Upper lobe of right lung (tissue), 1 donor: ENCODE results near the gene CAPSL. TPM values are rescaled to one million over a fixed set of nuclear protein-coding genes. Genes with fewer than 3 reads are reported as not detected.

ENCODE experiments used
- ATAC-seq: fragments of 200-7000 bp; cut with Tn5 transposase; one replicate; pipeline ENCODE4 v1.9.1; 2020; ENCODE audit warnings: mild to moderate bottlenecking, moderate library complexity
- DNase-seq: peaks from one replicate; pipeline ENCODE4 v3.0.0-alpha.2; 2020
- H3K27ac ChIP-seq: fragments of 200-600 bp; one replicate; pipeline ENCODE4 v1.8.0; 2022
- H3K27me3 ChIP-seq: fragments of 200-600 bp; one replicate; pipeline ENCODE4 v1.8.0; 2022; ENCODE audit warnings: mild to moderate bottlenecking
- H3K36me3 ChIP-seq: fragments of 200-600 bp; one replicate; pipeline ENCODE4 v1.8.0; 2022
- H3K4me1 ChIP-seq: fragments of 200-600 bp; one replicate; pipeline ENCODE4 v1.8.0; 2022
- H3K4me3 ChIP-seq: fragments of 200-600 bp; one replicate; pipeline ENCODE4 v1.8.0; 2022; ENCODE audit warnings: mild to moderate bottlenecking
- H3K9me3 ChIP-seq: fragments of 200-600 bp; one replicate; pipeline ENCODE4 v1.8.0; 2022
- CTCF ChIP-seq: fragments of 200-600 bp; IDR thresholded peaks from one replicate; pipeline ENCODE4 v1.8.0; 2022; ENCODE audit warnings: antibody characterized with exemption
- intact Hi-C: fragments of 100-400 bp; cut with DNase I; formaldehyde crosslinking; loops from one replicate; pipeline ENCODE4 v1.11.0; 2022
- total RNA-seq: library from RNA; stranded (reverse); fragmentation: NEBNext Ultra II Directional; extraction: Animal tissue kit (Norgen Biotek cat#: 25700); gene quantifications from one replicate; pipeline ENCODE4 v1.2.1, GENCODE V29; 2021
- donor health status: DM: no; HTN: yes; CAD: no; lungs with severe emphysema.

Gene CAPSL
- total RNA-seq, 1 donor from 2014 or later: not detected

DNA sequence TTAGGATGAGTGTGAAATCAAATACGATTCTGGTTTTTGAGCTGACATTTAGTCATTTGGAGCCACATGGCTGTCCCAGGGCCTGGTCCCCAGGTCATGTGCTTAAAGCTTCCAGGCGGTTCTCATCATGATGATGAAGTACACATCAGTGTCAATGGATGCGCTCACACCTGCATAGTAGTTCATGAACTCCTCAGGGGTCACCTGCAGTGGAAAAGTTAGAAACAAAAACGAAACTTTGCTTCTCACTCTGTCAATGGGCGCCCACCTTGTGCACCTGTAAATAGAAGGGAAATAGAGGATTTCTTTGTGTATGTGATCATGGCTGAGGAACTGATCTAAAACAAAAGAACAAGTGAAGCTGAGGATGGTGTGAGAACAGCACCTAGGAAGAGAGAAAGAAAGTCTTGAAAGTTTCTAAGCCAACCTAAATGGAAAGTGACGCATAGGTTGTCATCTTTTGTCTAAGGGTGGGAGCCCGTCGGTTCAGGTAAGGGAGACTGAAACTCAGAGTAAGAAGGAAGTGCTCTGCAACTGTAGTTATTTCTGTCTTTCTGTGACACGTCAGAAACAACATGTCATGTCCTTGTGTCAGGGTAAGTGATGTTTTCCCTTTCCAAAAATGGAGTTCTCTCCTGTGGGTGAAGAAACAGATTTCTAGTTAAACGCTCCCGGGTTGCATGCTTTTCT, 33.8 kb downstream of the CAPSL start:
- DNase-seq (no peak), ATAC-seq (no peak)
- no peaks in the 10 kb centered on the region for H3K9me3 ChIP-seq
- intact Hi-C loops: no loop called here
- H3K4me1 ChIP-seq: no peaks in the 10 kb centered on the region
- H3K27ac ChIP-seq: no peak overlapping the region
- no peak for TF ChIP-seq CTCF
- no peaks in the 10 kb centered on the region for H3K36me3 ChIP-seq
- H3K4me3 ChIP-seq: no peak overlapping the region
- H3K27me3 ChIP-seq: no peaks in the 10 kb centered on the region

- Histone ChIP-seq H3K36me3 (no peaks in the 10 kb centered on the region), H3K9me3 (no peaks in the 10 kb centered on the region), H3K4me3 (no peak overlapping the region), H3K27me3 (no peaks in the 10 kb centered on the region), H3K4me1 (no peaks in the 10 kb centered on the region), H3K27ac (no peak overlapping the region)
- ATAC-seq (no peak), DNase-seq (no peak)
- intact Hi-C loops: no loop called here
- TF ChIP-seq CTCF: no peak
Observed at GRCh38 chr5:35903631-35904203, 34.7 kb downstream of the CAPSL start.

GRCh38 chr5:35902046-35902672, 36.3 kb downstream of the CAPSL start:
- intact Hi-C loops: no loop called here
- ATAC-seq: no peak
- no peak for DNase-seq
- Histone ChIP-seq H3K4me1 (no peaks in the 10 kb centered on the region), H3K27me3 (no peaks in the 10 kb centered on the region), H3K9me3 (no peaks in the 10 kb centered on the region), H3K27ac (no peak overlapping the region), H3K4me3 (no peak overlapping the region), H3K36me3 (no peaks in the 10 kb centered on the region)
- no peak for TF ChIP-seq CTCF

DNA sequence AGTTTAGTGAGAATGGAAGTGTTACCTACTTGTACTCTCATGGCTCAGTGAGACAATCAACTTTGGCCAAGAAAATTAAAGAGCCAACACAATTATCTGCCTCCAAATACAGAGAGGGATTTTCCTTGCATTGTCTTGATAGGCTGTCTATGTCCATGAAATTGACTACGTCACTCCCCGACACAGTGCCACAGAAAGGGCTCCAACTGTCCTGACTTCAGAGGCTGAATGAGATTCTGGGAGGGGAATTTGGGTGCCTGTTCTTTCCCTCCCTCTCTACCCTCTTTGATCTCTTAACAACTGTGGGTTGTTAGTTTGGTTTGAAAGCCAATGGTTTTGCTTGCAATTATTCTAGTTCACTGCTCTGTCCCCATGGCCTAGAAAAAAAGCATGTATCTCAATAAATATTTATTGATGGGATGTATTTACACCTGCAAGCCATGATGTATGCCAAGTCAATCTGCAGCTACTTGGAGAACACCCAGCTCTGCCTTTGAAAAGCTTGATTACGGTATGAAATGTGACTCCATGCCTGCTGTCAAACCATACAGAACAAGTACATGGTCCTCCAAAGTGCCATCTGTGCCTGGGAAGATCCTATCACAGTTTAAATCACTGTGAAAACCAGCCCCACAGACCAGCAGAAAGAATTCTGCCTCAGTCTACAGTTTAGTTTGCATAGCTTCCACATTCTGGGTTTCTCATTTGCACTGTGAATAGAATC, 37.3 kb downstream of the CAPSL start:
- no peak for DNase-seq
- TF ChIP-seq CTCF: no peak
- intact Hi-C loops: no loop called here
- Histone ChIP-seq H3K27ac (no peak overlapping the region), H3K4me1 (no peaks in the 10 kb centered on the region), H3K4me3 (no peak overlapping the region), H3K36me3 (no peaks in the 10 kb centered on the region), H3K27me3 (no peaks in the 10 kb centered on the region), H3K9me3 (no peaks in the 10 kb centered on the region)
- no peak for ATAC-seq

- ATAC-seq (no peak), DNase-seq (no peak)
- H3K9me3 ChIP-seq: no peaks in the 10 kb centered on the region
- TF ChIP-seq CTCF: no peak
- no peaks in the 10 kb centered on the region for H3K27me3 ChIP-seq
- no peaks in the 10 kb centered on the region for H3K4me1 ChIP-seq
- H3K36me3 ChIP-seq: no peaks in the 10 kb centered on the region
- no peak overlapping the region for H3K27ac ChIP-seq
- H3K4me3 ChIP-seq: no peak overlapping the region
- intact Hi-C loops: no loop called here
Observed at GRCh38 chr5:35899800-35900199, 38.6 kb downstream of the CAPSL start.
